ENCODE measurements around the gene MR1. TPM values are rescaled to one million over a fixed set of nuclear protein-coding genes. Genes with fewer than 3 reads are reported as not detected.

Gene MR1
- 0.23 and 0.24 TPM in 2 replicates for total RNA-seq (2014; rRNA removed; shearing (Covaris generic))

DNA sequence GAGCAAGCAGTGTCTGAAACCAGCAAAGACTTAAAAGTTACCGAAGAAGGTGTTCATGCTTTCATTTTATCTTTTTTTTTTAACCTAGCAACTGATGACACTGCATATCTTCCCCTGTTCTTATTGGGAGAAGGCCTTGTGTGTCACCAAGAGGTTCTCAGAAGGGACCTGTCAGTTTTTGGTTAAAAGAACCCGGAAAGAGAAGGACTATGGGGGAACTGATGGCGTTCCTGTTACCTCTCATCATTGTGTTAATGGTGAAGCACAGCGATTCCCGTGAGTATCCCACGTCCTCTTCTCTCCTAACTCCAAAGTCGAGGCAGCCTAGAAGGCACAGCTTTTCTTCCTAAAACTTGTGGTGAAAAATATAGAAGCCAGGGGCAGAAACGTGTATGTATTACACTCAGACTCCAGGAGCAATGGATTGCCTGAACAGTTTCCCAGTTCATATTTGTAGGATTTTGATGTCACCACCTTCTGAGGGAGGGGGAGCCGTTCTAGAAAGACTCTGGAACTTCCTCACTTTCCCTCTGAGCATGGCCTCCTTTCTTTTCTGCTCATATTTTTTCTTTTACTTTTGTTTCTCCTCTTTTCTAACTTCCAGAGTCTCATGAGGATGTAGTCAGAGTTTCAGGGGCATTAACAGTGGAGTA lies at the start of gene MR1:
TSS of gene MR1 (plus strand) at position 185 of the 653 bp plus-strand sequence. CDS start at position 210, 25 bp downstream.
- Histone ChIP-seq H3K4me1 (0 out of 2 replicates have a peak, but pooled peaks cover 3% of the 10 kb centered on the region), H3K27me3 (no peaks in the 10 kb centered on the region), H3K27ac (no peak within 1 kb of the TSS), H3K4me3 (peak within 1 kb of the TSS; percentile 45), H3K9me3 (replicated peaks) (no peaks in the 10 kb centered on the region), H3K36me3 (no peaks in the 10 kb centered on the region)
- peak in 1 of 2 experiments; percentile 63 for DNase-seq

DNA sequence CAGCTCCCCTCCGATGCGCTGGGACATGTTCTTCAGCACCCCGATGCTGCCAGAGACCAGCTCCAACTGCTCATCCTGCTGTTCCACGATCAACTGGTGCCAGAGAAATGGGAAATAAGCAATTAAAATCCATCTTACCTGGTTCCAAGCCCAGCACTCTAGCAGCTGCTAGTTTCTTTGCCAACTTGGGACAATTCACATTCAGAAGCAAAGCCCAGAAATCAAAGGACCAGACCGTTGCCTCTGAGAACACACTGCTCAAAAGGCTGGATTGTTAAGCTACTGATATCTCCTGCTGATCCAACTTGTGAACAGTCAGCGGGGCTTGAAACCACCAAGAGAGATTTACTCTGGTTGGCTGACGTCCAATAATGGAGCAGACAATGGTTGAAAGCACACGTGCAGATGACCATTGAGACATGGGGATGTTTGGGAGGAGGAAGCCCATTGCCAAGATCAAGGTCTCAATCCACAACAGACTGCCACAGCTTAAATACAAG lies 45.5 kb upstream of the MR1 start:
- H3K36me3 ChIP-seq: peaks cover 52% of the 10 kb centered on the region
- H3K4me3 ChIP-seq: no peak overlapping the region
- H3K27ac ChIP-seq: no peak overlapping the region
- no peaks in the 10 kb centered on the region for H3K9me3 ChIP-seq (replicated peaks)
- no peaks in the 10 kb centered on the region for H3K27me3 ChIP-seq
- H3K4me1 ChIP-seq: no peaks in the 10 kb centered on the region; the same call in 1 of the 2 replicates
- DNase-seq: peak; percentile 23 to 69

DNA sequence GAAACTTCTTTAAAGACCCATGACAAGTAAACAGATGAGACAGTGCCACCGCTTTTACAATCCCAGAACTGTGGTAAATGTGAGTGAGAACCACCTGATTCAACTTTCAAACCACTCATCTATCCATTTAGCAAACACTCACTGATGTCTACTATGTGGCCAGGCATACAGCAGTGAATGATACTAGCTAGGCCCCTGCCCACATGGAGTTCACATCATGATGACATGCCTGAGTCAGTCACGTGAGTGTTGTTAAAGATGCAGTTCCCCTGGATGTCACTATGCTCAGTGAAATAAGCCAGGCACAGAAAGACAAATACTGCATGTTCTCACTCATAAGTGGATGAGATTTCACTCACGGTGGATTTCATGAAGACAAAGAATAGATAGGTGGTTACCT lies 39.5 kb upstream of the MR1 start:
- Histone ChIP-seq H3K9me3 (replicated peaks) (no peaks in the 10 kb centered on the region), H3K36me3 (peaks cover 46% of the 10 kb centered on the region), H3K4me1 (no peaks in the 10 kb centered on the region), H3K4me3 (no peak overlapping the region), H3K27me3 (no peaks in the 10 kb centered on the region), H3K27ac (no peak overlapping the region)
- DNase-seq: no peak

DNA sequence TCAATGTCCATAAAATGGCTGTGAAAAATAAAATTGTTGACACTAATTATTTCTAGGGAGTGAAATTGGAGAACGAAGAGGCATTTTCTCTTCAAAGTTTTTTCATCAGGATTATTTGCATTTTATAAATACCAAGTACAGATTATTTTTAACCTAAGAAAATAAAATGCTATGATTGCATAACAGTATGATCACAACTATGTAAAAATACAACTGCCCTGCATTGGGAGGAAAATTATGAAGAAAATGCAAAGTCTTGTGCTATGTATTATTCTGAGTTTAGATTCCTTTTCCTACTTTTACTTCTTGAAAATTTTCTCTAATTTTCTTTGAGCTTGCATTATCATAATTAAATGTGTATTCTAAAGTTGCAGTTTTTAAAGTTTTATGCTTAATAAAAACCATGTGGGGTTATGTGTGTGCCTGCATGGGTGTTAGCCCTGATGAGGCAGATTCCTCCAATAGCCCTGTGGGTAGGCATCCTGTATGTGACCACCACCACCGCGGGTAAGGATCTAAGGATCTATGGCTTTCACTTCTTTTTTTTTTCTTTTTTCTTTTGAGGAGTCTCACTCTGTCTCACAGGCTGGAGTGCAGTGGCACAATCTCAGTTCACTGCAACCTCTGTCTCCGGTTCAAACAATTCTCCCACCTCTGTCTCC lies 35.8 kb upstream of the MR1 start:
- peaks cover 55% of the 10 kb centered on the region for H3K36me3 ChIP-seq
- no peak for DNase-seq
- no peak overlapping the region for H3K4me3 ChIP-seq

DNA sequence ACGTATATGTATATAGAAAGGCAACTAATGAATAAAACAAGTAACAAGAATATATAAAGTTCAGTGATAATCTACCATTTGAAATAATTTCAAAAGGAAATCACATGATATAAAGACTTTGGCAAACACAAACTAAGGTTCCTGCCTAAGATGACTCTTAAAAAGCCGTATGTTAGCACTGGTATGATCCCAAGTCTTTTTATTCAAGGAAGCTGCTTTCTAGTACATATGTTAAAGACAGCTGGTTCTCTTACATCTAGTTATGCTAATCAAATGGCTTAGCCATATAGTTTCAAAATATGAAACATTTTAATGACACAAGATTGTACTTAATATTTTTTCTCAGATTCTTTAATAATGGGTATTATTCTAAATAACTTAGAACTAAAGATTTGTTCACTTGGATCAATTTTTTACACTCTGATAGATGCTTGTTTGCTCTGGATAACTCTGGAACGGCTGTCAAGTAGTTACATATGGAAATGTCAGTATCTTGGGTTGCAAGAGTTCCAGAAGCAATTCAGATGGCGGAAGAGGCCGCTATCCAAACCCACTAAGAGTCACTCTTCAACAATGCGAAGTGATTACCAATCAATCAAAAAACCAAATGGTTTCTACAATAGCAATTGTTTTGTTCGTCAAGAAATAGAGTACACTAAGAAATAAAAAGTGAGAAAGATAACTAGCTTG lies 32.5 kb upstream of the MR1 start:
- Histone ChIP-seq H3K27ac (no peak overlapping the region), H3K9me3 (replicated peaks) (no peaks in the 10 kb centered on the region), H3K4me1 (no peaks in the 10 kb centered on the region), H3K27me3 (no peaks in the 10 kb centered on the region), H3K36me3 (peaks cover 55% of the 10 kb centered on the region), H3K4me3 (no peak overlapping the region)
- DNase-seq: no peak

More for the DNA sequence above, 35.8 kb upstream of the MR1 start:
- Histone ChIP-seq H3K27ac (no peak overlapping the region), H3K9me3 (replicated peaks) (no peaks in the 10 kb centered on the region), H3K27me3 (no peaks in the 10 kb centered on the region), H3K4me1 (no peaks in the 10 kb centered on the region)

DNA sequence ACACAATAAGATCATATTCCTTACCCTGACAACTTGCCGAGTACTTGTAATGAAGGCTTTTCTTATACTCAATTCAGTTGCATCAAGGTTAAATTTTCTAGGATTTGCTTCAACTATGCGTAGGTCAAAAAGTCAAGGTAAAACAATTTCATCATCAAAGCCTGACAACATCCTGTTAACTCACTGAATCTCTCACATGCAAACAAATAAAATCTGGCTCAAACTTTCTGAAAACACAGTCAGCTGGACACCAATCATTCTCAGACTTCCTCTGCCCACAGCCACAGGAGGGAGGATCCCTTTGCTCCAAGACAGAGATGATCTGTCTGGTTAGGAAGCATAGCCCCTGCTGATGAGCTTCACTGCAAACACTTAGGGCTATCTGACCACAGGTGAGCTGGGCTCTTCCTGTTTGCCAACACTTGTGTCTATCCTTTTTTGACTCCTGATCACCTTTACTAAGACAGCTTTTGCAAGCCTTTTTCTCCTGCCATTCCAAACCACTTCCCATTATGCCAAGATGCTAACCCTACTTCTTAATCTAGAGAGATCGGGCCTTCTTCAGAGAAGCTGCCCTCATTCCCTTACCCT lies 31.1 kb upstream of the MR1 start:
- H3K4me1 ChIP-seq: no peaks in the 10 kb centered on the region
- H3K4me3 ChIP-seq: no peak overlapping the region
- no peaks in the 10 kb centered on the region for H3K9me3 ChIP-seq (replicated peaks)
- H3K36me3 ChIP-seq: peaks cover 50% of the 10 kb centered on the region
- DNase-seq: no peak
- no peaks in the 10 kb centered on the region for H3K27me3 ChIP-seq
- H3K27ac ChIP-seq: no peak overlapping the region

DNA sequence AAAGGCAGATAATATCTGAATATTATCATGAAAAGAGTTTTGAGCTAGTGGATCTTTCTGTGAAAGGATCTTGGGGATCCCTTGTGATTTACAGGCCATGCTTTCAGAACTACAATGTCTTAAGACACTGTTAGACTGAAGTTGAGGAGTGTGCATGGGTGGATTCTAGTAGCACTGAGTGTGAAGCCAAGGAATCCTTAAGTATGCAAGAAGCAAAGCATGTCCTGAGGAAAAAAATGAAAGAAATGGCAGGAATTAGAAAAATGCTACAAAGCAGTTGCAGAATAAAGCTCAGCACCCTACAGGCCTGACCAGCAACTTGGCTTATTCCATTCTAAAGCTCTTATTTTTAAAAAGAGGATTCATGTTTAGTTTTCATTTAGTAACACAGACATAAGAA lies 23.0 kb upstream of the MR1 start:
- Histone ChIP-seq H3K27me3 (no peaks in the 10 kb centered on the region), H3K9me3 (replicated peaks) (no peaks in the 10 kb centered on the region), H3K4me3 (no peak overlapping the region), H3K36me3 (peaks cover 6% of the 10 kb centered on the region), H3K27ac (no peak overlapping the region), H3K4me1 (no peaks in the 10 kb centered on the region)
- DNase-seq: no peak

DNA sequence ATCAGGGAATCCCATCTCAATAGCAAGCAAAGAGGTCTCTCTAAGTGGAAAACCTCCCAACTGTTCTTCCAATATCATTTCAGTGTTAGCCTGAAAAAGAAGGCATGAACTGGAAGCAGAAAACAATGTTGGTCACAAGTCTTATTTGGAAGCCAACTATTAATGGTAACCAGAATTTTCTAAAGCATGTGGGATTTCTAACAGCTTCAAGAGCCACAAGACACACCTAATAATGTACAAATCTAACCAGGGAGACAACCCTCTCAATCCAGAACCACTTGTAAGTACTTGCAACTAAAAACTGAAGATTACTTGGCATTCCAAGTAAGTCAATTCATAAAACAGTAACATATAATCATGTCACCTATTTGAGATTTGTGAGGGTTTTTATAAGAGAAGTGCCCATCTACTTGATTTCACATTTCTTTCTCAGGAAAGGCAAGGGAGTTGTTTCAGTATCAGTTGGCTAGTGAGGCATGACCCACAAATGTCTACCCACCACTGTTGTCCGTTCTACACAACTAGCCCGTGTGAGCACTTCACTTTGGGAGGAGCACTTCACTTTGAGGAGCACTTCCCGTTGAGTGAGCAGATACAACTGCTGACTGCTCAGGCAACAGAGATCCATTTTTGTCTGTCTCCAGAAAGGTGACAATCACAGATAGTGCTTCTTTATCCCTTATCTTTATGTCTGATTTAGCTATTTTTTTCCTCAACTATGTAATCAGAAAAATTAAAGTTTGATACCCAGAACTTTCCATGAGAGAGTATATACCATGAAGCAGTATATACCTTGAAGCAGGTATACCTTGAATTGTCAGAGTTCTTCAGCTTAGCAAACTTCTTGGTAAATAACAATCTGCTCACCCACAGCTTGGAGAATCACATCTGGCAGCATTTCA lies 22.2 kb upstream of the MR1 start:
- no peaks in the 10 kb centered on the region for H3K27me3 ChIP-seq
- DNase-seq: no peak
- no peak overlapping the region for H3K4me3 ChIP-seq
- peaks cover 6% of the 10 kb centered on the region for H3K36me3 ChIP-seq
- no peaks in the 10 kb centered on the region for H3K9me3 ChIP-seq (replicated peaks)
- no peaks in the 10 kb centered on the region for H3K4me1 ChIP-seq
- H3K27ac ChIP-seq: no peak overlapping the region

DNA sequence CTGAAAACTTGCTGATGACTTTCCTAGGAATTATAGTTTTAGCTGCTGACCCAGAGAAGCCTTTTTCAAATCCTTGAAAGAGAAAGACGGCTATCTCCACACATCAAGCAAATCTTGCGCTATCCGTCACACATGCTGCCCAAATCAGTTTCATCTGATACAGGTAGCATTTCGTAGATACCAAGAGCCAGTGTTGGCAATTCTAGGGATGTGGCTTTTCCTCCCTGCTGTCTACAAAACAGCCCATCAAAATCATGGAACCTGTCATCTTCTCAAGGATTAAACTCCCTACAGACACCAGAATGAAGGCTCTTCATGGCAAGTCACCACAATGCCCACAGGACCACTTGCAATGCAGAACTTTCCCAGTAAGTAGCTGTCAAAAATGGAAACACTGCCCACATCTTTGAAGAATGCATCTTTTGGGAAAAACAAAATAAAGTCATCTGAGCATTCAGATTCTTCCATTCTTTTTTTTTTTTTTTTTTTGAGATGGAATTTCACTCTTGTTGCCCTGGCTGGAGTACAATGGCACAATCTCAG lies 21.5 kb upstream of the MR1 start:
- H3K36me3 ChIP-seq: peaks cover 6% of the 10 kb centered on the region
- no peaks in the 10 kb centered on the region for H3K4me1 ChIP-seq
- H3K27me3 ChIP-seq: no peaks in the 10 kb centered on the region
- H3K9me3 ChIP-seq (replicated peaks): no peaks in the 10 kb centered on the region
- no peak for DNase-seq
- no peak overlapping the region for H3K4me3 ChIP-seq
- H3K27ac ChIP-seq: no peak overlapping the region

DNA sequence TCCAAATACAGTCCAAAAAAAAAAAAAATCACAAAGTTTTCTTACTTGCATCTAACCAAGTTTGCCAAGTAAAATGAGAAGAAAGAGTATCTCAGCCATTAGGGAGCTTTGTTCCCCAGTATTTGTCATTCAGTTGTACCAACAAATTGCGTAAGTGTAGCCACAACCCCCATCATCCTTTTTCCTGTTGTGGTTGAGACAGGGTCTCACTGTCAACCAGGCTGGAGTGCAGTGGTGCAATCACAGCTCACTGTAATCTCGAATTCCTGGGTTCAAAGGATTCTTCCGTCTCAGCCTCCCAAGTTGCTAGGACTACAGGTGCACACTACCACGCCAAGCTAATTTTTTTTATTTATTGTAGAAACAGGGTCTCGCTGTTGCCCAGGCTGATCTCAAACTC lies 20.6 kb upstream of the MR1 start:
- Histone ChIP-seq H3K36me3 (peaks cover 4% of the 10 kb centered on the region), H3K27me3 (no peaks in the 10 kb centered on the region), H3K4me1 (no peaks in the 10 kb centered on the region), H3K4me3 (no peak overlapping the region), H3K27ac (no peak overlapping the region), H3K9me3 (replicated peaks) (no peaks in the 10 kb centered on the region)
- DNase-seq: no peak

DNA sequence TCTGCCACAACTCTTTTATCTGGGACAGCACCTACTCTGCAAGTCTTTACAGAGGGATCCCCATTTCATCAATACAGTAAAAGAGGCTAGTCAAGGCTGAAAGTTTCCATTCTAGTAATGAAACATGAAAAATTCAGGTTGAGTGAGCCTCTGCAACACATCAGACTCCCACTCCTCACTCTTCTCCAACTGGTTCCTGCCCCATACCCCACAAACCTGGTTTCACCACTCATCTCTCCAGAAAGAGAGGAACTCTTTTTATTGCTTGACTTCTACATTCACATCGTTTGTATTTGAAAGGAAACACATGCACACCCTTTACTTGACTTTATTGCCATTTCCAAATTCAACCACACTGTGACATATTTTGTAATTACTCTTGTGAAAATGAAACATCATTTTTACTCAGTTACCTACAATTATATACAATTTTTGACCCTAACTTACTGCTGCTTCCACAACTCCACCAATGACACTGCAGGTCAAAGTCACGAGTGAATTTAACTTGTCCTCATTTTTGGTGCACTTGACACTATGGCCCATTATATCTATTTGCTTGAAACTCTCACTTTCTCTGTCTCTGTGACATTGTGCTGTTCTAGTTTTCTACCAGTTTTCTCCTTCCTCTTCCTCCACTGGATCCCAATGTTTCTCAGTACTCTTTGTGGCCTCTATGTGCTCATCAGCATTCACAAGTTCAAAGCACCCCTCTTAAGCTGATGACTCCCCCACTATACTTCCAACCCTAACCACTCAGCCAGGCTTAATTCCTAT lies 19.1 kb upstream of the MR1 start:
- Histone ChIP-seq H3K27me3 (no peaks in the 10 kb centered on the region), H3K36me3 (peaks cover 4% of the 10 kb centered on the region), H3K27ac (no peak overlapping the region)

DNA sequence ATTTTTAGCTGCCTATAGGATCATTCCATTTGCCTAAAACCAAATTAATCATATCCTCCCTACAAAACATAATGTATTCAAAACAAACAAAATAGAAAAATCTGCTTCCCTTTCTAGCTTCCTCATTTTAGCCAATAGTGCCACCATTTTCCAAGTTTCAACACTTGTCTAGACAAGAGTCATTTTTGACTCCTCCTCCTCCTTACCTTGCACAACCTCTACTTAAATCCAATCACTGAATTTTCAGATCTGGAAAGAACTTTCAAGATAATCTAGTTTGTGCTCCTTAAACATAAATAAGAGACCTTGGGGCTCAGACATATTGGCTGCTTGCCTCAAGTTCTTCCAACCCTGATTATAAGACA lies 18.6 kb upstream of the MR1 start:
- no peak for DNase-seq
- Histone ChIP-seq H3K4me3 (no peak overlapping the region), H3K36me3 (peaks cover 4% of the 10 kb centered on the region), H3K27me3 (no peaks in the 10 kb centered on the region), H3K9me3 (replicated peaks) (no peaks in the 10 kb centered on the region), H3K4me1 (0 out of 2 replicates have a peak, but pooled peaks cover 1% of the 10 kb centered on the region), H3K27ac (no peak overlapping the region)

More for the DNA sequence above, 19.1 kb upstream of the MR1 start:
- Histone ChIP-seq H3K4me1 (no peaks in the 10 kb centered on the region), H3K4me3 (no peak overlapping the region), H3K9me3 (replicated peaks) (no peaks in the 10 kb centered on the region)
- no peak for DNase-seq

DNA sequence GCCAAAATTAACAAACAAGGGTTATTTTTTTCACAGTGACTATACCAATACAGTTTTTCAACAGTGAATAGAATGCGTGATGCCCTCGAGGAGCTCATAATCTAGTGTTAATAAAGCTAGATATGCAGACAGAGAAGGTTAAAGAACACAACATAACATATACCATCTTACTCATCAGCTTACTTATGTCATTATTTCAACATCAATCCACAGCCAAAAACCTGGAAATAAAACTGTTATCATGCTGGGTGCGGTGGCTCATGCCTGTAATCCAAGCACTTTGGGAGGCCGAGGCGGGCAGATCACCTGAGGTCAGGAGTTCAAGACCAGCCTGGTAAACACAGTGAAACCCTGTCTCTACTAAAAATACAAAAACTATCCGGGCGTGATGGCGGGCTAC lies 17.2 kb upstream of the MR1 start:
- Histone ChIP-seq H3K27ac (no peak overlapping the region), H3K36me3 (peaks cover 4% of the 10 kb centered on the region), H3K27me3 (no peaks in the 10 kb centered on the region), H3K4me1 (peaks cover 9% of the 10 kb centered on the region; the same call in 1 of the 2 replicates), H3K9me3 (replicated peaks) (no peaks in the 10 kb centered on the region), H3K4me3 (no peak overlapping the region)
- DNase-seq: no peak

All from SJCRH30 (cell line).